Stomach (tissue), 4 donors: ENCODE data around the gene ZNF783.
"Not testable (repeated sequence)": the region's sequence is repeated elsewhere in the genome, so short reads cannot be mapped to it uniquely, and the experiment has no call there.

Experiments
- EP300 ChIP-seq: sonication (generic); formaldehyde crosslinking; IDR thresholded peaks from one replicate; pipeline ENCODE4 v1.6.1; 2017; ENCODE audit warnings: antibody characterized with exemption
- POLR2A ChIP-seq, 4 donors: fragments of 450-650 bp; IDR thresholded peaks; one replicate each; pipeline ENCODE4 v1.6.1; 2016; ENCODE audit warnings: antibody characterized with exemption in 4 of 4, control low read depth in 2 of 4, mild to moderate bottlenecking in 1 of 4, moderate library complexity in 1 of 4
- POLR2AphosphoS5 ChIP-seq, 3 donors: sonication (generic); formaldehyde crosslinking; IDR thresholded peaks; one replicate each; pipeline ENCODE4 v1.6.1; 2016; ENCODE audit warnings: antibody characterized with exemption in 3 of 3
- TF ChIP-seq, protein P1 (sequence below), 7 experiments: fragments of 450-650 bp in 4 of 7; fragments of 200-600 bp in 3 of 7; sonication (generic) in 3 of 7; IDR thresholded peaks; one replicate each; pipeline ENCODE4 v1.5.1; 2016 to 2019; ENCODE audit warnings: antibody characterized with exemption in 7 of 7, control low read depth in 2 of 7, mild to moderate bottlenecking in 1 of 7

DNA sequence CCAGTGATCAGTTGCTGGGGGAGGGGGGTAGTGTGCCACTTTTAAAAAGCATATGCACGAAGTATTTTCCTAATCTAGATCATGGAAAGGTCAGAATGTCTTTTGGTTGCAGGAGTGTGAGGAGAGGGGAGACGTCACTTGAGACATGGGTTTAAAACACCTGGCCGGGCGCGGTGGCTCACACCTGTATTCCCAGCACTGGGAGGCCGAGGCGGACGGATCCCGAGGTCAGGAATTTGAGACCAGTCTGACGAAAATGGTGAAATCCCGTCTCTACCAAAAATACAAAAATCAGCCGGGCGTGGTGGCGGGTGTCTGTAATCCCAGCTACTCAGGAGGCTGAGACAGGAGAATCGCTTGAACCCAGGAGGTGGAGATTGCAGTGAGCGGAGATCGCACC, 35.6 kb upstream of the ZNF783 start:
- TF ChIP-seq, protein P1, sequence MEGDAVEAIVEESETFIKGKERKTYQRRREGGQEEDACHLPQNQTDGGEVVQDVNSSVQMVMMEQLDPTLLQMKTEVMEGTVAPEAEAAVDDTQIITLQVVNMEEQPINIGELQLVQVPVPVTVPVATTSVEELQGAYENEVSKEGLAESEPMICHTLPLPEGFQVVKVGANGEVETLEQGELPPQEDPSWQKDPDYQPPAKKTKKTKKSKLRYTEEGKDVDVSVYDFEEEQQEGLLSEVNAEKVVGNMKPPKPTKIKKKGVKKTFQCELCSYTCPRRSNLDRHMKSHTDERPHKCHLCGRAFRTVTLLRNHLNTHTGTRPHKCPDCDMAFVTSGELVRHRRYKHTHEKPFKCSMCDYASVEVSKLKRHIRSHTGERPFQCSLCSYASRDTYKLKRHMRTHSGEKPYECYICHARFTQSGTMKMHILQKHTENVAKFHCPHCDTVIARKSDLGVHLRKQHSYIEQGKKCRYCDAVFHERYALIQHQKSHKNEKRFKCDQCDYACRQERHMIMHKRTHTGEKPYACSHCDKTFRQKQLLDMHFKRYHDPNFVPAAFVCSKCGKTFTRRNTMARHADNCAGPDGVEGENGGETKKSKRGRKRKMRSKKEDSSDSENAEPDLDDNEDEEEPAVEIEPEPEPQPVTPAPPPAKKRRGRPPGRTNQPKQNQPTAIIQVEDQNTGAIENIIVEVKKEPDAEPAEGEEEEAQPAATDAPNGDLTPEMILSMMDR (IDR thresholded peaks at IDR 0.05): not testable (repeated sequence)
- TF ChIP-seq POLR2A (IDR thresholded peaks at IDR 0.05); EP300; POLR2AphosphoS5 (IDR thresholded peaks at IDR 0.05): not testable (repeated sequence)
